HG03439 (cell line): Measurements from ENCODE around the gene KIF5A.

Source experiments
- ATAC-seq: cut with Tn5 transposase; IDR thresholded peaks from one replicate; pipeline ENCODE4 v1.9.1; 2021; ENCODE audit warnings: mild to moderate bottlenecking, moderate library complexity; ENCODE audit not compliant: unreplicated experiment

The KIF5A gene

DNA sequence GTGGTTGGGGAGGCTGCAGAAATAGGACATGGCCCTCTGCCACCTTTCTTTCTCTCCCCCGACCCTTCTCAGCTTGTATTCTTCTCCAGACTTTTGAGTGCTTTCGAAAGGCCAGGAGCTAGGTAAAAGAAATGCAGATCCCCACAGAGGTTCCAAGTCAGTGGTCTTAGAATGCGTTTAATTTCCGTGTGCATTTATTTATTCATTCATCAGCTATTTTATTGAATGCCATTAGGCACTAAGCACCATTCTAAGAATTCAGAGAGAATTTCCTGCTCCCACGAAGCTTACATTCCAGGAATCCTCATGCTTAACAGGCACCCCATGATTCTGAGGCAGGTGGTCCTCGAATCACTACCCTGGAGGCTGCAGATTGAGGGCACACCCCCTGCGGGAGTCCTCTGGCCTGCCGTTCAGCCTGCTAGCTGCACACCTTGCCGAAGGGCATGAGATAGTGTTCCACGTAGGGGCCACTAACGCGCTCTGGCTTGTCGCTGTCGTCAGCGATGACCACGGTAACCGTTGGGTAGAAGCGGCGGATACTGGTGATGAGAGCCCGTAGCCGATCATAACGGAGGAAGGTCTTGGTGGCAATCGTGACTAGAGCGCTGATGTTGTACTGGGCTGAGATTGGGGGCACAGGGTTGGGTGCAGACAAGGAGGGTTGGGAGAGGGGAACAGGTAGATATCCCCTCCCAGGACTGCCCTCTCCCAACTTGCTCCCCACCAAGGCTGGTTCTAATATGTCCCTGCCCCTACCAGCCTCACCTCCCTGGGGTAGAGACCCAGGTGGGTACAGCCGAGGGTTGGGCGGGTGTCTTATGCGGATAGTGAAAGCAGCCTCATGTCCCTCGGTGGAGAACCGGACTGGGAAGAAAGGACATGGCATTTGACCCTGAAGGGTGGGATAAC lies 78.7 kb downstream of the KIF5A start:
- ATAC-seq: no peak

- no peak for ATAC-seq
Observed at GRCh38 chr12:57629897-57630471, 80.1 kb downstream of the KIF5A start.

GRCh38 chr12:57630891-57631433 lies 81.1 kb downstream of the KIF5A start:
- no peak for ATAC-seq

DNA sequence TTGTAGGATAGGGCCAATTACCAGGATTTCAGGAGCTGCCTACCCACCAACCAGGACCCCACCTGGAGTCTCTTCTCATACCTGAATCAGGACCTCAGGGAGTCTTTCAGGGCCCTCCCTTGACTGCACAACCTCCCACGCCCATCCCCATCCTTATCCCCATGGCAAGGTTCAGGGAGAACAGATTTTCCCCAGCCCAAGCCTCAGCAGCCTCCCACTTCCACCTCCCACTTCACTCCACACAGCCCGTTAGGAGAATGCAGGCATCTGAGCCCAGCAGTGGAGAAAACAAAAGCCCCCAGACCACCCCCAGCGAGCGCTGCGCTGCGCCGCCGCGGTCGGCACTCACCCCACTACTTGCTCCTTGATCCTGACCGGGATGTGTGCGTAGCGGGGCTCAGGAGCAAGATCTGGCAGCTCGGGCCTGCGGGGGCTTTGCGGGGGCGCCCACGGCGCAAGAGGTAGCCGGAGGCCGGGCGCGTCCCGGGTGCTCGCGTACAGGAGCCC lies 81.8 kb downstream of the KIF5A start:
- ATAC-seq: no peak

GRCh38 chr12:57632073-57632957 lies 82.5 kb downstream of the KIF5A start:
- ATAC-seq: peak; percentile 17

DNA sequence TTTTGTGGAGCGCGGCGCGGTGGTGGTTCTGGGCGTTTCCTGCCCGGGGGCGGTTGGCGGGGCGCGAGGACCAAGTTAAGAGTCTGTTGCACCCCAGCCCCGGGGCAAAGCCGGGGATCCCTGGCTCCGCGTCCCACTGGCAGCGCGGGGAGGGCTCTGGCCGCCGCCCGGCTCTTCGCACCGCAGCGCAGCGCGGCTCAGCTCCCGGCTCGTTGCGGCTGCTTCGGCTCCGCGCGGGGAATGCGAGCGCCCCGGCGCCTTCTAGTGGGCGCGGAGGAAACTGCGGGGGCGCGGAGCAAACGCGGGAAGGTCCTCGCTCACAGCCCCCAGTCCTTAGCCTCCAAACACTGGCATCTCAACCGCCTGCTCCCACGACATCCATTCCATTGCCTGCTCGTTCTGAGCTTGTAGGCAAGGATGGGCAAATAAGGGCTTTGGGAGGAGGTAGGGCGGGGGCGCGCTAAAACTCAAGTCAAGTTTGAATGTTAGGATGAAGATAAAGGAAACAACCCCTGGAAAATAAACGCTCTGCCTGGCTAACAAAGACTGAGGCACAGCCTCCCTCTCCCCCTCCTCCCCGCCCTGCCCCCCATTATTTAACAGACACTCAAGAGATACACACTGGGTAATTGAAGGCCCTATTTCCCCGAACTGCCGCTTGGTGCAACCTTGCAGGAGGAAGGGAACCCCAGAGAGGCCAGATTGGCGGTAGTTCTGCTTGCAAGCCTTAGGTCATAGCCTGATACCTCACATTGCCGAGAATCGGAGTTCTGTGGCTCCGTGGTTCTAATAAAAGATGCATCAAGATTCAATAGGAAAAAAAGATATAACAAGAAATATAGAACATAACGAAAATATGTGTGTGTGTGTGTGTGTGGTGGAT lies 83.4 kb downstream of the KIF5A start, which contains the start of gene B4GALNT1:
B4GALNT1 (minus strand) TSS at position 244 of the 883 bp plus-strand sequence. CDS start 1,069 bp downstream, outside the sequence.
- peak; percentile 66 for ATAC-seq
